Neutrophil (primary cell): Measurements from ENCODE around the gene NSMCE1.
A peak's percentile ranks its signal among the peaks of the same experiment; 100 is the strongest.

Source experiments
- H3K27ac ChIP-seq: fragments of 200-600 bp; sonication (generic); 2 replicates; pipeline ENCODE4 v1.5.1; 2016; ENCODE audit warnings: mild to moderate bottlenecking, moderate library complexity
- H3K27me3 ChIP-seq: fragments of 200-600 bp; sonication (generic); 2 replicates; pipeline ENCODE4 v1.6.0; 2016; ENCODE audit warnings: mild to moderate bottlenecking
- H3K36me3 ChIP-seq: fragments of 200-600 bp; sonication (generic); 2 replicates; pipeline ENCODE4 v1.5.1; 2017
- H3K4me1 ChIP-seq, 2 experiments: fragments of 200-600 bp in 1 of 2; sonication (generic) in 1 of 2; 1 replicate in 1 of 2; 2 replicates in 1 of 2; pipeline versions ENCODE4 v1.5.1 to v1.6.1; 2013 to 2016; ENCODE audit warnings: low read depth in 1 of 2, low read length in 1 of 2, mild to moderate bottlenecking in 1 of 2, moderate library complexity in 1 of 2; ENCODE audit not compliant: control insufficient read depth in 1 of 2, insufficient read depth in 1 of 2
- H3K4me3 ChIP-seq, 2 experiments: fragments of 200-600 bp in 1 of 2; sonication (generic) in 1 of 2; 1 replicate in 1 of 2; 2 replicates in 1 of 2; pipeline ENCODE4 v1.5.1; 2013 to 2016; ENCODE audit warnings: low read depth in 1 of 2, low read length in 1 of 2, mild to moderate bottlenecking in 1 of 2, moderate library complexity in 1 of 2
- H3K9me3 ChIP-seq: fragments of 200-600 bp; sonication (generic); 2 replicates; pipeline ENCODE4 v1.5.1; 2016
- TF ChIP-seq, protein P1 (sequence below): fragments of 200-600 bp; sonication (generic); IDR thresholded peaks from 2 replicates; pipeline ENCODE4 v1.5.1; 2016; ENCODE audit warnings: antibody characterized with exemption

Gene NSMCE1

DNA sequence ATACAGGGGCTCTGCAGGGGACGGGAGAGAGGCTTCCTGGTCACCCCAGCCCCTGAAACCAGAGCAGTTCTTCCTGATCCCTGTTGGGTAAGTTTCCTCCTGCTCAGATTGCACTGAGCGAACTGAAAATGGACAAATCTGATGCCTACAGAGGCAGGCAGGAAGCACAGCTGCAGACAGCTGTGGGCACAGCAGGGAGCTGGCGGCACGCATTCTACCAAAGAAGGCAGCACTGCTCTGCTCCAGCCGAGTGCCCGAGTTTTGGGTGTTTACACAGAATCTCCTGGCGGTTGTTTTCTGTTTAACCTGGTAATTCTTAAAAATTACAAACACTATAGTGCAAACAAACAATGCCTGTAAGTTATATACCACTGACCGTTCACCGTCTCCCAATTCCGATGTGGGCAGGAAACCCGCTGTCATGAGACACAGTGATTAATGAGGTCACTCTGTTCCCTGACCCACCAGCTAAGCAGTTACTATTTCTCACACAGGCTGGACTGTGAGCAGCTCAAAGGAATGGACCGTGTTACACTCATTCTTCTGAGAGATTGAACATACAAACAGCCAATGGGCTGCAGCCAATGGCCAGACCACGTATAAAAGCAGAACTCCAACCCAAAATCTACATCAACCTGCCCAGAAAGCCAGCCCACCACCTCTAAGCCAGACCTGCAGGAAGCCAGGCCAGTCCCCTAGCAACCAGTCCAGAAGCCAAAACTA, 25.5 kb downstream of the NSMCE1 start:
- TF ChIP-seq, protein P1, sequence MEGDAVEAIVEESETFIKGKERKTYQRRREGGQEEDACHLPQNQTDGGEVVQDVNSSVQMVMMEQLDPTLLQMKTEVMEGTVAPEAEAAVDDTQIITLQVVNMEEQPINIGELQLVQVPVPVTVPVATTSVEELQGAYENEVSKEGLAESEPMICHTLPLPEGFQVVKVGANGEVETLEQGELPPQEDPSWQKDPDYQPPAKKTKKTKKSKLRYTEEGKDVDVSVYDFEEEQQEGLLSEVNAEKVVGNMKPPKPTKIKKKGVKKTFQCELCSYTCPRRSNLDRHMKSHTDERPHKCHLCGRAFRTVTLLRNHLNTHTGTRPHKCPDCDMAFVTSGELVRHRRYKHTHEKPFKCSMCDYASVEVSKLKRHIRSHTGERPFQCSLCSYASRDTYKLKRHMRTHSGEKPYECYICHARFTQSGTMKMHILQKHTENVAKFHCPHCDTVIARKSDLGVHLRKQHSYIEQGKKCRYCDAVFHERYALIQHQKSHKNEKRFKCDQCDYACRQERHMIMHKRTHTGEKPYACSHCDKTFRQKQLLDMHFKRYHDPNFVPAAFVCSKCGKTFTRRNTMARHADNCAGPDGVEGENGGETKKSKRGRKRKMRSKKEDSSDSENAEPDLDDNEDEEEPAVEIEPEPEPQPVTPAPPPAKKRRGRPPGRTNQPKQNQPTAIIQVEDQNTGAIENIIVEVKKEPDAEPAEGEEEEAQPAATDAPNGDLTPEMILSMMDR: no peak
- H3K36me3 ChIP-seq: peaks cover 4% of the 10 kb centered on the region
- H3K27ac ChIP-seq: peak overlapping the region; percentile 50
- peak overlapping the region; percentile 10 to 41 for H3K4me3 ChIP-seq
- peaks cover 37 to 38% of the 10 kb centered on the region in 2 experiments for H3K4me1 ChIP-seq
- no peaks in the 10 kb centered on the region for H3K27me3 ChIP-seq
- H3K9me3 ChIP-seq: no peaks in the 10 kb centered on the region

GRCh38 chr16:27242398-27242797, 26.2 kb downstream of the NSMCE1 start:
- no peaks in the 10 kb centered on the region for H3K9me3 ChIP-seq
- H3K27ac ChIP-seq: peak overlapping the region; percentile 50
- H3K4me1 ChIP-seq: peaks cover 37 to 39% of the 10 kb centered on the region in 2 experiments
- TF ChIP-seq, protein P1: no peak
- peak overlapping the region; percentile 10 to 41 for H3K4me3 ChIP-seq
- peaks cover 4% of the 10 kb centered on the region for H3K36me3 ChIP-seq
- no peaks in the 10 kb centered on the region for H3K27me3 ChIP-seq

DNA sequence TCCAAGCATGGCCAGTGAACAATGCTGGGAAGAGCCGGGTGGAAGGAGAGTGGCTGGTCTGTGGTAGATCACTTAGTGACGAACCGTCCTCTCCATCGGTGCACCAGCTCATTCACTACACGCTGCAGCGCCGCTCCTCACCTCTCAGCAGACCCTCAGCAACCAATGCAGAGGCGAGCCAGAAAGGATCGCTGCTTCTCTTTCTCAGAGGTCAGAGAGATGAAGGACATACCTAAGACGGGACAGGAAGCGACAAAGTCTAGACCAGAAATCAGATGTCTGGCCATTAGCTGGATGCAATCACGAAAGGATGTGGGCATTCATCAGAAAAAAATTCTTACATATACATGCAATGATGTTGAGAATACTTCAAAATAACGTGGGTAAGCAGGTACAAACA, 26.9 kb downstream of the NSMCE1 start:
- Histone ChIP-seq H3K27ac (no peak overlapping the region), H3K4me3 (no peak overlapping the region)

GRCh38 chr16:27240948-27241531, 27.5 kb downstream of the NSMCE1 start:
- H3K9me3 ChIP-seq: no peaks in the 10 kb centered on the region
- no peak overlapping the region for H3K27ac ChIP-seq
- H3K36me3 ChIP-seq: peaks cover 4% of the 10 kb centered on the region
- H3K4me3 ChIP-seq: no peak overlapping the region
- H3K27me3 ChIP-seq: no peaks in the 10 kb centered on the region
- TF ChIP-seq, protein P1: no peak
- peaks cover 40 to 41% of the 10 kb centered on the region in 2 experiments for H3K4me1 ChIP-seq

More for the DNA sequence above, 26.9 kb downstream of the NSMCE1 start:
- H3K4me1 ChIP-seq: peaks cover 37 to 39% of the 10 kb centered on the region in 2 experiments
- peaks cover 4% of the 10 kb centered on the region for H3K36me3 ChIP-seq
- TF ChIP-seq, protein P1: no peak
- no peaks in the 10 kb centered on the region for H3K9me3 ChIP-seq
- no peaks in the 10 kb centered on the region for H3K27me3 ChIP-seq

GRCh38 chr16:27239906-27240655, 28.5 kb downstream of the NSMCE1 start:
- no peak overlapping the region for H3K4me3 ChIP-seq
- H3K4me1 ChIP-seq: peaks cover 49 to 51% of the 10 kb centered on the region in 2 experiments
- TF ChIP-seq, protein P1: no peak
- peak overlapping the region; percentile 35 for H3K27ac ChIP-seq
- no peaks in the 10 kb centered on the region for H3K27me3 ChIP-seq
- H3K36me3 ChIP-seq: peaks cover 4% of the 10 kb centered on the region
- H3K9me3 ChIP-seq: no peaks in the 10 kb centered on the region
